H1 (cell line): ENCODE results near the gene CDH18. TPM values are rescaled to one million over a fixed set of nuclear protein-coding genes. Genes with fewer than 3 reads are reported as not detected.

Experiments used
- CTCF ChIA-PET: fragments of 300-600 bp; sonication (Branson Sonifier 250); formaldehyde crosslinking; loops from one replicate; lab custom pipeline; 2021; ENCODE audit not compliant: partially characterized antibody; lab: Charles Lee
- POLR2A ChIA-PET: fragments of 300-600 bp; sonication (Branson Sonifier 250); formaldehyde crosslinking; loops from one replicate; lab custom pipeline; 2021; ENCODE audit warnings: inconsistent platforms; ENCODE audit not compliant: partially characterized antibody; lab: Charles Lee
- DNase-seq, 2 experiments: peaks; one replicate each; pipeline versions ENCODE4 v3.0.0 to v3.0.0-alpha.2; 2010 to 2022; ENCODE audit warnings: low spot score in 2 of 2, low read depth in 1 of 2, mixed read lengths in 1 of 2
- FAIRE-seq: peaks from 2 replicates; lab custom pipeline; 2011; peaks lifted over from hg19 to GRCh38; lab: Jason Lieb, UNC
- H2AFZ ChIP-seq: 2 replicates; pipeline ENCODE4 v1.8.1; 2012; ENCODE audit warnings: low read length, inconsistent platforms
- H2AK5ac ChIP-seq: 2 replicates; pipeline ENCODE4 v1.6.1; 2013; ENCODE audit warnings: low read depth, low read length
- H2BK120ac ChIP-seq: replicated peaks from 2 replicates; pipeline ENCODE3; 2013; ENCODE audit warnings: low read depth, low read length, inconsistent platforms
- H2BK12ac ChIP-seq: 2 replicates; pipeline ENCODE4 v1.6.1; 2013; ENCODE audit warnings: low read depth, low read length
- H2BK15ac ChIP-seq: 2 replicates; pipeline ENCODE4 v1.6.1; 2013; ENCODE audit warnings: low read length
- H2BK20ac ChIP-seq: 2 replicates; pipeline ENCODE4 v1.6.1; 2013; ENCODE audit warnings: low read length
- H2BK5ac ChIP-seq: 2 replicates; pipeline ENCODE4 v1.6.1; 2013; ENCODE audit warnings: low read depth, low read length
- H3K14ac ChIP-seq: 2 replicates; pipeline ENCODE4 v1.6.1; 2013; ENCODE audit warnings: inconsistent platforms; ENCODE audit not compliant: insufficient read length
- H3K18ac ChIP-seq: 2 replicates; pipeline ENCODE4 v1.6.1; 2013; ENCODE audit warnings: low read length; ENCODE audit errors: extremely low read depth
- H3K23ac ChIP-seq: 2 replicates; pipeline ENCODE4 v1.6.1; 2013; ENCODE audit warnings: inconsistent platforms; ENCODE audit not compliant: insufficient read length
- H3K23me2 ChIP-seq: 2 replicates; pipeline ENCODE4 v1.6.1; 2013; ENCODE audit warnings: low read depth, low read length
- H3K27ac ChIP-seq: 2 replicates; pipeline ENCODE4 v1.6.1; 2011; ENCODE audit warnings: low read depth, low read length, inconsistent platforms
- H3K27me3 ChIP-seq, 4 experiments: replicated peaks in 1 of 4; 1 replicate in 1 of 4; 2 replicates in 3 of 4; pipeline versions ENCODE4 v1.6.1 to v1.8.1; 2011 to 2013; ENCODE audit warnings: low read length in 3 of 4, mild to moderate bottlenecking in 3 of 4, inconsistent platforms in 2 of 4, mixed read lengths in 2 of 4, moderate library complexity in 1 of 4; ENCODE audit not compliant: control insufficient read depth in 3 of 4, insufficient read depth in 3 of 4; ENCODE audit errors: extremely low read depth in 1 of 4
- H3K36me3 ChIP-seq, 4 experiments: 2 replicates each; pipeline versions ENCODE4 v1.6.1 to v1.8.1; 2011 to 2013; ENCODE audit warnings: mild to moderate bottlenecking in 4 of 4, low read length in 3 of 4, moderate library complexity in 2 of 4, control low read depth in 1 of 4, inconsistent platforms in 1 of 4; ENCODE audit not compliant: insufficient read depth in 4 of 4, control insufficient read depth in 2 of 4
- H3K4ac ChIP-seq: replicated peaks from 2 replicates; pipeline ENCODE3; 2013; ENCODE audit warnings: low read length, low read depth, mixed read lengths, inconsistent platforms; ENCODE audit not compliant: insufficient read length
- H3K4me1 ChIP-seq, 4 experiments: replicated peaks in 1 of 4; 1 replicate in 1 of 4; 2 replicates in 3 of 4; pipeline versions ENCODE4 v1.6.1 to v1.8.1; 2011 to 2013; ENCODE audit warnings: low read length in 3 of 4, inconsistent platforms in 2 of 4, mixed read lengths in 1 of 4; ENCODE audit not compliant: insufficient read depth in 4 of 4, control insufficient read depth in 3 of 4
- H3K4me2 ChIP-seq, 2 experiments: 2 replicates each; pipeline versions ENCODE4 v1.6.1 to v1.8.1; 2011 to 2013; ENCODE audit warnings: low read depth in 2 of 2, low read length in 2 of 2, control low read depth in 1 of 2, inconsistent platforms in 1 of 2, mild to moderate bottlenecking in 1 of 2; ENCODE audit not compliant: insufficient read depth in 1 of 2
- H3K4me3 ChIP-seq, 4 experiments: fragments of 200-600, 300-600 bp in 1 of 4; sonication (generic), shearing (Covaris generic), sonication (Bioruptor Twin) in 1 of 4; 2 replicates each; pipeline versions ENCODE4 v1.5.1 to v1.8.1; 2011 to 2016; ENCODE audit warnings: low read length in 4 of 4, low read depth in 3 of 4, control low read depth in 2 of 4, inconsistent platforms in 2 of 4, mild to moderate bottlenecking in 2 of 4, mixed read lengths in 1 of 4, moderate library complexity in 1 of 4; ENCODE audit not compliant: insufficient read depth in 2 of 4; ENCODE audit errors: extremely low read depth in 1 of 4
- H3K56ac ChIP-seq: replicated peaks from 2 replicates; pipeline ENCODE3; 2013; ENCODE audit warnings: low read depth, mild to moderate bottlenecking, mixed read lengths, low read length, inconsistent platforms; ENCODE audit not compliant: insufficient read length
- H3K79me1 ChIP-seq: 2 replicates; pipeline ENCODE4 v1.6.1; 2013; ENCODE audit warnings: low read depth, low read length, control low read depth
- H3K79me2 ChIP-seq, 2 experiments: 2 replicates each; pipeline versions ENCODE4 v1.6.1 to v1.8.1; 2012 to 2013; ENCODE audit warnings: low read length in 2 of 2, mild to moderate bottlenecking in 2 of 2, inconsistent platforms in 1 of 2; ENCODE audit not compliant: insufficient read depth in 2 of 2, control insufficient read depth in 1 of 2
- H3K9ac ChIP-seq, 4 experiments: replicated peaks in 1 of 4; 1 replicate in 1 of 4; 2 replicates in 3 of 4; pipeline versions ENCODE4 v1.6.1 to v1.8.1; 2011 to 2013; ENCODE audit warnings: low read depth in 3 of 4, low read length in 3 of 4, control low read depth in 2 of 4, mild to moderate bottlenecking in 2 of 4, moderate library complexity in 2 of 4, inconsistent platforms in 1 of 4; ENCODE audit errors: extremely low read depth in 1 of 4
- H3K9me3 ChIP-seq, 2 experiments: 2 replicates each; pipeline versions ENCODE4 v1.6.1 to v1.8.1; 2012 to 2013; ENCODE audit warnings: mild to moderate bottlenecking in 2 of 2, moderate library complexity in 2 of 2, control low read depth in 1 of 2, inconsistent platforms in 1 of 2, low read depth in 1 of 2, low read length in 1 of 2, mixed read lengths in 1 of 2; ENCODE audit not compliant: insufficient read depth in 2 of 2
- H4K20me1 ChIP-seq, 2 experiments: replicated peaks in 1 of 2; 2 replicates each; pipeline versions ENCODE3 to v1.8.1; 2011 to 2013; ENCODE audit warnings: inconsistent platforms in 2 of 2, low read length in 2 of 2, mild to moderate bottlenecking in 1 of 2; ENCODE audit not compliant: insufficient read depth in 2 of 2, control insufficient read depth in 1 of 2
- H4K5ac ChIP-seq: 2 replicates; pipeline ENCODE4 v1.6.1; 2013; ENCODE audit warnings: low read length, low read depth, mixed read lengths, inconsistent platforms; ENCODE audit not compliant: insufficient read length
- H4K8ac ChIP-seq: 2 replicates; pipeline ENCODE4 v1.8.0; 2013; ENCODE audit warnings: mild to moderate bottlenecking, moderate library complexity, low read length, inconsistent platforms; ENCODE audit not compliant: insufficient read depth; ENCODE audit errors: extremely low read depth
- H4K91ac ChIP-seq: replicated peaks from 2 replicates; pipeline ENCODE3; 2013; ENCODE audit warnings: low read length, mixed read lengths, inconsistent platforms; ENCODE audit not compliant: insufficient read length
- ATF3 ChIP-seq: IDR thresholded peaks from 2 replicates; pipeline ENCODE4 v1.6.1; 2011; ENCODE audit warnings: low read depth, mild to moderate bottlenecking, low read length; ENCODE audit not compliant: insufficient read depth
- CREB1 ChIP-seq: IDR thresholded peaks from 2 replicates; pipeline ENCODE4 v1.6.1; 2012; ENCODE audit warnings: inconsistent platforms
- JUN ChIP-seq: IDR thresholded peaks from 2 replicates; pipeline ENCODE4 v1.6.1; 2011; ENCODE audit warnings: low read depth, mild to moderate bottlenecking, improper control_type of control experiment, low read length
- TCF12 ChIP-seq: IDR thresholded peaks from 2 replicates; pipeline ENCODE4 v1.6.1; 2011; ENCODE audit warnings: low read depth, mild to moderate bottlenecking, low read length
- WGBS, 2 experiments: shearing (Covaris generic) in 1 of 2; methylation state at CpG; one replicate each; pipeline versions ENCODE4 v1.1.6 to v1.1.7; 2013 to 2015; ENCODE audit warnings: low lambda C conversion rate in 2 of 2, mixed read lengths in 2 of 2, inconsistent platforms in 1 of 2, low coverage in 1 of 2, missing lambda C conversion rate in 1 of 2; ENCODE audit not compliant: insufficient replicate concordance in 2 of 2, insufficient coverage in 1 of 2, insufficient read length in 1 of 2; ENCODE audit errors: extremely low coverage in 1 of 2, missing lambda C conversion rate in 1 of 2; 5-methylcytosine and 5-hydroxymethylcytosine counted together
- polyA plus RNA-seq, 7 experiments: library from polyadenylated mRNA; depleted of rRNA in 3 of 7; stranded (reverse) in 5 of 7; unstranded in 2 of 7; fragments of >200 nt in 5 of 7; fragments of 200-250 nt in 2 of 7; gene quantifications; 1 replicate in 5 of 7; 2 replicates in 1 of 7; 4 replicates in 1 of 7; pipeline versions ENCODE4 v1.2.1 to v1.2.3, GENCODE V29; 2011 to 2013; ENCODE audit warnings: missing spikeins in 2 of 7, mixed read lengths in 2 of 7
- total RNA-seq: library from RNA; stranded (reverse); fragmentation: NEBNext Ultra II Directional; extraction: Animal tissue kit (Norgen Biotek cat#: 25700); gene quantifications from 2 replicates; pipeline ENCODE4 v1.2.1, GENCODE V29; 2021

Gene CDH18
- total and polyA plus RNA-seq, 2 of the 8 experiments (the other 6 are each of a cell fraction or from before 2014, with no cell fraction given), result 0.30 to 0.32 TPM

DNA sequence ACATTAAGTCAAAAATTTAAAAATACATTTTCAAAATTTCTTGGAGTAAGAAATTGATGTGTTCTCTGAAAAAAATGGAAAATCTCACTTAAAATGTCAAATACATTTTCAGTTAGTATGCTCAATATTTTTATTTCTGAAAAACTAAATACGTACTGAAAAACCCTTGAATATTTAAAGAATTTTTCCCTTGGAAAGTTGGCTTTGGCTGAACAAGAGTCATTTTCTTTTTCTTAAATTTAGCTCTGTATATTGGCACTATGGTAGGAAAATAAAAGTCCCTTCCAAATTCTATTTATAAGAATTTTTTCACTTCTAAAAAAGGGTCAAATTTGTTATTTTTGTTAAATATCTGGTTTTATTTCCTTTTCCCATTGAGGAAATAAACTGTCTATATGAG, 29.0 kb upstream of the CDH18 start:
- no peak overlapping the region for H3K14ac ChIP-seq
- H2AK5ac ChIP-seq, result no peak overlapping the region
- no peak overlapping the region for H3K4me2 ChIP-seq
- peaks cover 10 to 15% of the 10 kb centered on the region in 2 experiments; a peak in 3 of 4 replicates for H3K9me3 ChIP-seq
- no peak overlapping the region for H3K27ac ChIP-seq
- no peak overlapping the region for H4K91ac ChIP-seq
- ChIA-PET CTCF (no interaction called here), POLR2A (no interaction called here)
- no peaks in the 10 kb centered on the region for H3K23me2 ChIP-seq
- no peak overlapping the region for H2BK20ac ChIP-seq
- WGBS, 2 experiments, result 91% methylated on average over 1 of the region's 1 CpG; no CpG with 5 or more reads in 1 of the 2 experiments
- H3K4me3 ChIP-seq, result no peak overlapping the region
- H3K79me1 ChIP-seq, result no peaks in the 10 kb centered on the region
- no peak overlapping the region for H3K9ac ChIP-seq
- peaks cover 0 to 5% (median 2%) of the 10 kb centered on the region in 4 experiments; a peak in 2 of 8 replicates for H3K36me3 ChIP-seq
- no peak overlapping the region for H2BK12ac ChIP-seq
- H2BK5ac ChIP-seq, result no peak overlapping the region
- H3K79me2 ChIP-seq, result no peaks in the 10 kb centered on the region
- H3K23ac ChIP-seq, result no peak overlapping the region
- H4K5ac ChIP-seq, result no peak overlapping the region
- H2BK120ac ChIP-seq, result no peak overlapping the region
- H2BK15ac ChIP-seq, result no peak overlapping the region
- no peak overlapping the region for H3K4ac ChIP-seq
- no peaks in the 10 kb centered on the region for H3K4me1 ChIP-seq
- H4K20me1 ChIP-seq, result no peaks in the 10 kb centered on the region
- H2AFZ ChIP-seq, result no peak overlapping the region
- no peak for TF ChIP-seq JUN
- no peak for TF ChIP-seq ATF3
- no peak for TF ChIP-seq CREB1
- TF ChIP-seq TCF12, result no peak
- no peak overlapping the region for H3K56ac ChIP-seq
- no peak overlapping the region for H4K8ac ChIP-seq
- DNase-seq, result no peak
- H3K18ac ChIP-seq, result no peak overlapping the region
- H3K27me3 ChIP-seq, result no peaks in the 10 kb centered on the region
- no peak for FAIRE-seq
